BE2C (cell line): ENCODE data around the gene ANKRD35.
"Not testable (repeated sequence)": the region's sequence is repeated elsewhere in the genome, so short reads cannot be mapped to it uniquely, and the experiment has no call there.

Experiments
- DNase-seq: peaks from one replicate; pipeline ENCODE4 v3.0.0-alpha.2; 2020
- H3K27me3 ChIP-seq: fragments of 250-450 bp; sonication (Bioruptor Pico); 2 replicates; pipeline ENCODE4 v1.5.1; 2020; ENCODE audit warnings: mild to moderate bottlenecking
- H3K36me3 ChIP-seq: fragments of 250-450 bp; sonication (Bioruptor Pico); 2 replicates; pipeline ENCODE4 v1.5.1; 2020; ENCODE audit warnings: mild to moderate bottlenecking
- H3K4me1 ChIP-seq: fragments of 250-450 bp; sonication (Bioruptor Pico); 2 replicates; pipeline ENCODE4 v1.5.1; 2020
- H3K4me3 ChIP-seq: 2 replicates; pipeline ENCODE4 v1.5.1; 2011; ENCODE audit warnings: low read depth, low read length
- H3K9me3 ChIP-seq: fragments of 250-450 bp; sonication (Bioruptor Pico); 2 replicates; pipeline ENCODE4 v1.5.1; 2020
- TF ChIP-seq, protein P1 (sequence below): IDR thresholded peaks from 2 replicates; pipeline ENCODE4 v1.5.1; 2012; ENCODE audit warnings: mild to moderate bottlenecking, low read depth, low read length

ANKRD35 gene

GRCh38 chr1:145922266-145922665 is 36.6 kb upstream of the ANKRD35 start:
- Histone ChIP-seq H3K4me1 (peaks cover 4% of the 10 kb centered on the region; the same call in 1 of the 2 replicates), H3K36me3 (peaks cover 8% of the 10 kb centered on the region), H3K27me3 (no peaks in the 10 kb centered on the region), H3K9me3 (no peaks in the 10 kb centered on the region), H3K4me3 (no peak overlapping the region)
- TF ChIP-seq, protein P1, sequence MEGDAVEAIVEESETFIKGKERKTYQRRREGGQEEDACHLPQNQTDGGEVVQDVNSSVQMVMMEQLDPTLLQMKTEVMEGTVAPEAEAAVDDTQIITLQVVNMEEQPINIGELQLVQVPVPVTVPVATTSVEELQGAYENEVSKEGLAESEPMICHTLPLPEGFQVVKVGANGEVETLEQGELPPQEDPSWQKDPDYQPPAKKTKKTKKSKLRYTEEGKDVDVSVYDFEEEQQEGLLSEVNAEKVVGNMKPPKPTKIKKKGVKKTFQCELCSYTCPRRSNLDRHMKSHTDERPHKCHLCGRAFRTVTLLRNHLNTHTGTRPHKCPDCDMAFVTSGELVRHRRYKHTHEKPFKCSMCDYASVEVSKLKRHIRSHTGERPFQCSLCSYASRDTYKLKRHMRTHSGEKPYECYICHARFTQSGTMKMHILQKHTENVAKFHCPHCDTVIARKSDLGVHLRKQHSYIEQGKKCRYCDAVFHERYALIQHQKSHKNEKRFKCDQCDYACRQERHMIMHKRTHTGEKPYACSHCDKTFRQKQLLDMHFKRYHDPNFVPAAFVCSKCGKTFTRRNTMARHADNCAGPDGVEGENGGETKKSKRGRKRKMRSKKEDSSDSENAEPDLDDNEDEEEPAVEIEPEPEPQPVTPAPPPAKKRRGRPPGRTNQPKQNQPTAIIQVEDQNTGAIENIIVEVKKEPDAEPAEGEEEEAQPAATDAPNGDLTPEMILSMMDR, result no peak
- no peak for DNase-seq

DNA sequence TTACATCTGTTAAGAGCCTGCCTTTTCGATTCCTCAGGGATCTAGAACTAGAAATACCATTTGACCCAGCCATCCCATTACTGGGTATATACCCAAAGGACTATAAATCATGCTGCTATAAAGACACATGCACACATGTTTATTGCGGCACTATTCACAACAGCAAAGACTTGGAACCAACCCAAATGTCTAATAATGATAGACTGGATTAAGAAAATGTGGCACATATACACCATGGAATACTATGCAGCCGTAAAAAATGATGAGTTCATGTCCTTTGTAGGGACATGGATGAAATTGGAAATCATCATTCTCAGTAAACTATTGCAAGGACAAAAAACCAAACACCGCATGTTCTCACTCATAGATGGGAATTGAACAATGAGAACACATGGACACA is 34.6 kb upstream of the ANKRD35 start:
- H3K4me3 ChIP-seq, DNase-seq, H3K4me1 ChIP-seq, H3K9me3 ChIP-seq, H3K27me3 ChIP-seq, H3K36me3 ChIP-seq: not testable (repeated sequence)

GRCh38 chr1:145918992-145919939 is 33.6 kb upstream of the ANKRD35 start:
- H3K4me3 ChIP-seq, result peak overlapping the region; percentile 80

DNA sequence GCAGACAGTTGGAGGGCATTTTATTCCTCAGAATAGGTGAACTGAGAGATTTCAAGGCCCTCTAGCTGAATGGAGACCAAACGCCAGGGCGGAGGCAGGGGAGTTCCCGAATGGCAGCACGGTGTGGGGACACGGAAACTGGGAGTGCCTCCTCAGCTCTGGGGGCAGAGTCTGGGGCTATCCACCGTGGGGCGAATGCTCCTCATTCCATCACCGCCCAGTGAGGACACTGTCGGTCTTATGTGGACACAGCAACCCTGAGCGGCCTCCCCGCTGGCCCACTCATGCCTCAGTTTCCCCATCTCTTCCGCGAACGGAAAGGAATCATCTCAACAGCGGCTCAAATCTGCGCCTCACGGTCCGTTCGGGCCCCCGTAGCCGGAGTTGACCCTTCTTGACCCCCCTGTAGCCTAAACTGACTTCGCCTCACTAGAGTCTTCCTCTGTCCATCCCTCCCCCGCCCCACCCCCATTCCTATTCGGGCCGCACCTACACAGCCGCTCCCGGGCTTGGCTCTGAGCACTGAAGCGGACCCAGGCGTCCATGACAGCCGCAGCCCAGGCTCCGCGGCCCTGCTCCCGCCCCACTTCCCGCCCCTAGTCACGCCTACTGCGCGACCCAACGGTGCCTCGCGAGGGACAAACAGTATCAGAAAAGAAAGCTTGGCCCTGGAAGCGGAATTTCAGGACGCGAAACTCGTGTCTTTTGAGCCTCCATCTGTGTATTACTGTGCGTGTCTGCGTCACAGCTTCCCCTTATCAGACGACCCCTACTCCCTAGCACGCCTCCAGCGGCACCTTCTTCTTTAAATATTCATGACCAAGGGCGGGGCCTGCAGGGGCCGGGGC is 32.7 kb upstream of the ANKRD35 start, which contains the start of gene PEX11B:
Gene PEX11B (minus strand): TSS at position 574 of the 848 bp plus-strand sequence. CDS start 29 bp downstream, at position 545.
- Histone ChIP-seq H3K9me3 (no peaks in the 10 kb centered on the region), H3K36me3 (no peaks in the 10 kb centered on the region), H3K4me3 (peak within 1 kb of the TSS; percentile 80), H3K4me1 (peaks cover 4% of the 10 kb centered on the region; the same call in 1 of the 2 replicates), H3K27me3 (no peaks in the 10 kb centered on the region)
- DNase-seq, result peak; percentile 83
- TF ChIP-seq, protein P1, result no peak

More at GRCh38 chr1:145918992-145919939, 33.6 kb upstream of the ANKRD35 start:
- TF ChIP-seq, protein P1, result no peak
- Histone ChIP-seq H3K4me1 (peaks cover 4% of the 10 kb centered on the region; the same call in 1 of the 2 replicates), H3K9me3 (no peaks in the 10 kb centered on the region), H3K36me3 (no peaks in the 10 kb centered on the region), H3K27me3 (no peaks in the 10 kb centered on the region)
- DNase-seq, result peak; percentile 39

GRCh38 chr1:145917595-145917994 is 31.9 kb upstream of the ANKRD35 start:
- Histone ChIP-seq H3K4me1 (peaks cover 4% of the 10 kb centered on the region; the same call in 1 of the 2 replicates), H3K36me3 (no peaks in the 10 kb centered on the region; the same call in 1 of the 2 replicates), H3K9me3 (no peaks in the 10 kb centered on the region), H3K27me3 (no peaks in the 10 kb centered on the region), H3K4me3 (peak overlapping the region; percentile 80)
- TF ChIP-seq, protein P1, result no peak
- DNase-seq, result no peak

DNA sequence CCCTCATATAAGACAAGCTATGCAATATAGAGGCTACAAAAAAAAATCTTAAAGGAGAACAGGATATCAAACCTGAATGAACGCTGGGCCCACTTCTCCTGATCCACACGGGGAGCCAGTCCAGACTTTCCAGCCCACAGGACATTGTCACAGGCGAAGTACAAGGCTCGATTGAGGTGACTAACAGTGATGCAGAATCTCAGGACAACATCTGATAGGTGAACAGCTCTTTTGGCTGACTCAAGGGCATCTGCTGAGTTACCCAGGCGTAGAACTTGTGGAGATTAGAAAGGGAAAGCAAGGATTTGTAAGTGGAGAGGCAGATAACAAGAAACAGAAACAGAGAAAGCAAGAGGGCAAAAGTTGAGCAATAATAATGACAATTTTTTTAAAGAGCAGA is 31.1 kb upstream of the ANKRD35 start:
- no peaks in the 10 kb centered on the region for H3K27me3 ChIP-seq
- DNase-seq, result no peak
- H3K9me3 ChIP-seq, result no peaks in the 10 kb centered on the region
- no peaks in the 10 kb centered on the region; the same call in 1 of the 2 replicates for H3K36me3 ChIP-seq
- peaks cover 4% of the 10 kb centered on the region; the same call in 1 of the 2 replicates for H3K4me1 ChIP-seq
- TF ChIP-seq, protein P1, result no peak
- H3K4me3 ChIP-seq, result no peak overlapping the region
